Measurements from ENCODE around the gene GALNT17.
"Not testable (repeated sequence)": the region's sequence is repeated elsewhere in the genome, so short reads cannot be mapped to it uniquely, and the experiment has no call there.

GALNT17 gene

GRCh38 chr7:71171476-71171875 is 39.5 kb downstream of the GALNT17 start:
- DNase-seq, result no peak

DNA sequence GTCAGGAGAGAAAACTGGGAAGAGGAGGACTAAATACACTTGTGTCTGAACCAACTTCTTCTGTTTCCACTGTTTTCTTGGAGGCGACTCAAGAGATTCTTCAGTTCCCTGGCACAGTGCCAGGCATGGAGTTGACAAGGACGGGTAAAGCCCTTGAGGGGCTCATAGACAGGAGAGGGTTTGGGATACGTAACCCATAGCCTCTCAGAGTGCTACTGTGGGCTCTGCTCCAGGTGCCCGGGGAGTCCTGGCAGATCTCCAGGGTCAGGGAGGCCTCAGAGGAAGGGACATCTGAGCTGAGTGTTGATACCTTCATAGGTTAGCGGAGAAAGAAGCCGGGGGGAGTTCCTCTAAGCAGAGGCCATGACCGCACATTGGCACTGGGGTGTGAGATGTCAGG is 42.0 kb downstream of the GALNT17 start:
- DNase-seq, result no peak

GRCh38 chr7:71182438-71182935 is 50.5 kb downstream of the GALNT17 start:
- no peak for DNase-seq

DNA sequence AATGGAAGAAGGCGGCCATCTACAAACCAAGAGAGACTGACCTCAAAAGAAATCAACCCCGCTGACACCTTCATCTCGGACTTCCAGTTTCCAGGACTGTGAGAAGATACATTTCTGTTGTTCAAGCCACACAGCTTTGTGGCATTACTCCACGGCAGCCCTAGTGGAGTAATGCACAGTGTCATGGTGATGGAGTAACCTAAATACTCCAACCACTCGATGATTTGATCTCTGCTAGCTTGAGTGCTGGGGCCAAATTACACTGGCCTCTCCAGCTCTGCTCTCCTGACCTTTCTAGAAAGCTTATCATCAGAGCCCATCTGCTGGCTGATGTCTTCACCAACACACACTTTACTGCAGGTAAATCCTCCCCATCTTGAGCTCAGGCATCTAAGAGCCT is 52.2 kb downstream of the GALNT17 start:
- no peak for DNase-seq

GRCh38 chr7:71184609-71185008 is 52.7 kb downstream of the GALNT17 start:
- DNase-seq, result no peak

GRCh38 chr7:71186535-71187057 is 54.7 kb downstream of the GALNT17 start:
- no peak for DNase-seq

- DNase-seq, result no peak
These were observed 59.8 kb downstream of the GALNT17 start for GRCh38 chr7:71191771-71192170.

GRCh38 chr7:71193099-71193810 is 61.3 kb downstream of the GALNT17 start:
- DNase-seq, result no peak

- DNase-seq, result no peak
These were observed 66.4 kb downstream of the GALNT17 start for GRCh38 chr7:71198391-71198790.

DNA sequence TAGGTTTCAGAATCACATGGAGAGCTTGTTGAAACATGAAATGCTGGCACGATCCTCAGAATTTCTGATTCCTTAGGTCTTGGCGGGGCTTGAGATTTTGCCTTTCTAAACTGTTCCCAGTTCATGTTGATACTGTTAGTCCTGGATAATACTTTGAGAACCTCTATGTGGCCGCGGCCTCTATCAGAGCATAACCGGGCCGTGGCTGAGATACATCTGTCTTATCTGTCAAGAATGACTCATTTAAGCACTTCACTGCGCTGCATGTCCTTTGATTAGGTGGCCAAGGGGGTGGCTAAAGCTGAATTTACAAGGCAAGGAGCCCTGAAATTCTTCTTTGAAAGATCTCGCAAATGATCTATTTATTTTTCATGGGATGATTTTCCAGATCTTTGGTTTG is 66.9 kb downstream of the GALNT17 start:
- no peak for DNase-seq

DNA sequence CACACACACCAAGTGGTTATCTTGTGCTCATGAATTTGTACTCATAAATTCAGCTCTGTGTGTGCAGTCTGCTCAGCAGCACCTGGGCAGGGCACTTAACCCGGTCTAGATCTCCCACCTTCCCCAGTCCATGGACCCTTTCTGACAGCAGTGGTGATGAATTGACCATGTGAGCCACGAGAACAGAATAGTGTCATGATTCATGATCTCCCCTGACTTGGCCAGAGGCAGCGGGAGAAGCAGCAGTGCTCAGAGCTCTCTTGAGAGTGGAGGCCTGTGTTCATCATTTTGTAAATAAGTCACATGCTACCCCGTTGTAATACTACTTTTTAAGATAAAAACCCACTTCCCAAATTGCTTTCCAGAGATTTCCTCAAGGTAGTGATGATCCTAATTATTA is 74.2 kb downstream of the GALNT17 start:
- no peak for DNase-seq

GRCh38 chr7:71208881-71209280 is 76.9 kb downstream of the GALNT17 start:
- DNase-seq, result no peak

- not testable (repeated sequence) for DNase-seq
These were observed 77.5 kb downstream of the GALNT17 start for GRCh38 chr7:71209484-71209883.

- no peak for DNase-seq
These were observed 78.3 kb downstream of the GALNT17 start for GRCh38 chr7:71210220-71210619.

DNA sequence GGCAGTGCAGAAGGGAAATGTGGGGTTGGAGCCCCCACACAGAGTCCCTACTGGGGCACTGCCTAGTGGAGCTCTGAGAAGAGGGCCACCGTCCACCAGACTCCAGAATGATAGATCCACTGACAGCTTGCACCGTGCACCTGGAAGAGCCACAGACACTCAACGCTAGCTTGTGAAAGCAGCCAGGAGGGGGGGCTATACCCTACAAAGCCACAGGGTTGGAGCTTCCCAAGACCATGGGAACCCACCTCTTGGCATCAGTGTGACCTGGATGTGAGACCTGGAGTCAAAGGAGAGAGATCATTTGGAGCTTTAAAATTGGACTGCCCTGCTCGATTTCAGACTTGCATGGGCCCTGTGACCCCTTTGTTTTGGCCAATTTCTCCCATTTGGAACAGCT is 80.5 kb downstream of the GALNT17 start:
- DNase-seq, result not testable (repeated sequence)

- DNase-seq, result no peak
These were observed 84.3 kb downstream of the GALNT17 start for GRCh38 chr7:71216211-71216610.

- DNase-seq, result no peak
These were observed 88.3 kb downstream of the GALNT17 start for GRCh38 chr7:71220210-71220695.

- no peak for DNase-seq
These were observed 89.1 kb downstream of the GALNT17 start for GRCh38 chr7:71221049-71221448.

DNA sequence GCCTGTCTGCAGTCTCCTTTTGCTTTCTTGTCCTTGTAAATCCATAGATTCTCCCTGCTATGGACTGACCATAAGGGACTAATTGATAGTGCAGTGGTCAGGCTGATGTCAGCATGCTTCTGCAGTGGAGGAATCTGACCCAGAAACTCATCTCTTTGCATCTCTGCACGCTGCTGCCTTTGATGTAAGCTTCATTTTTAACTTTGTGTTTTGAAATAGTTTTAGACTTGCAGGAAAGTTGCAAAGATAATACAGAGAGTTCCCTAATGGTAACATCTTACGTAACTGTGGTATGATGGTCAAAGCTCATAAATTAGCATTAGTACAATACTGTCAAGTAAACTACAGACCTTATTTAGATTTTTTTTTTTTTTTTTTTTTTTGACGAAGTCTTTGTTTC is 89.6 kb downstream of the GALNT17 start:
- no peak for DNase-seq

DNA sequence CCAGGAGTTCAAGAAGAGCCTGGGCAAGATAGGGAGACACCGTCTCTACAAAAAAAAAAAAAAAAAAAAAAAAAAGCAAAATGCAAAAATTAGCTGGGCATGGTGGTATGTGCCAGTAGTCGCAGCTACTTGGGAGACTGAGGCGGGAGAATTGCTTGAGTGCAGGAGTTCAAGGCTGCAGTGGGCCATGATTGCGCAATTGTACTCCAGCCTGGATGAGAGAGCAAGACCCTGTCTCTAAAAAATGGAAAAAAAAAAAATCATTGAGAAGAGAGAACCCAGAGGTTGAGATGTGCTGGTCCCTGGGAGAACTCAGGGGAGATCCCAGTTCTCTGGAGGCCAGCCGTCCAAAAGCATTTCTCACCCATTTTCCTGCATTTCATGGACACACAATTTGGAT is 95.2 kb downstream of the GALNT17 start:
- DNase-seq, result no peak

- no peak for DNase-seq
These were observed 97.2 kb downstream of the GALNT17 start for GRCh38 chr7:71229148-71229547.

GRCh38 chr7:71229699-71230098 is 97.8 kb downstream of the GALNT17 start:
- no peak for DNase-seq

DNA sequence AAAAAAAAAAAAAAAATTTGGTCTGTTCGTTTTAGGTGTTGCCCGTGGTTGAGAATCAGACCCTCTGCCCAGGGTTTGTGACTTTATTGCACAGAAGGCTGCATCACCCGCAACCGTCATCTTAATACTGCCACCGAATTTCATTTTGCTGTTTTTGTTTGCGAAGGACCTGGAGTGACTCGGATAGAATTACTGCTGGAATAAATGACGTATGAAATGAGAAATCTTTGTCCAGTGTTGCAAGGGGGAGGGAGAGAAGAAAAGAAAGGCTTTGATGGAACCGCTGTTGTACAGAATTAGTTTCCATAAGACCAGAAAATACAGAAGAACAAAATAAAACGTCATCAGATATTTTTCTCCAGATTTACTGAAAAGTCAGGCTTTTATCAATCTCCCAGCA is 103.3 kb downstream of the GALNT17 start:
- DNase-seq, result no peak

- no peak for DNase-seq
These were observed 104.5 kb downstream of the GALNT17 start for GRCh38 chr7:71236230-71237105.

Data from stimulated activated CD4-positive, alpha-beta T cell treated with anti-CD3 and anti-CD28 coated beads, Interleukin-15, amount 100 ng/mL, for 24 hours (primary cell).